CD4-positive, alpha-beta T cell treated with Interleukin-4 for 1 hour (primary cell): ENCODE results near the gene SIAH2.
"Not testable (repeated sequence)": the region's sequence is repeated elsewhere in the genome, so short reads cannot be mapped to it uniquely, and the experiment has no call there.

Experiments
- DNase-seq, 2 donors: peaks; one replicate each; pipeline ENCODE4 v3.0.0-alpha.2; 2020 to 2022

The SIAH2 gene

GRCh38 chr3:150763122-150763840, at the start of gene SIAH2:
Gene SIAH2 (minus strand): TSS chr3:150763169. CDS start chr3:150762849, 320 bp downstream.
- peak; percentile 94 for DNase-seq

DNA sequence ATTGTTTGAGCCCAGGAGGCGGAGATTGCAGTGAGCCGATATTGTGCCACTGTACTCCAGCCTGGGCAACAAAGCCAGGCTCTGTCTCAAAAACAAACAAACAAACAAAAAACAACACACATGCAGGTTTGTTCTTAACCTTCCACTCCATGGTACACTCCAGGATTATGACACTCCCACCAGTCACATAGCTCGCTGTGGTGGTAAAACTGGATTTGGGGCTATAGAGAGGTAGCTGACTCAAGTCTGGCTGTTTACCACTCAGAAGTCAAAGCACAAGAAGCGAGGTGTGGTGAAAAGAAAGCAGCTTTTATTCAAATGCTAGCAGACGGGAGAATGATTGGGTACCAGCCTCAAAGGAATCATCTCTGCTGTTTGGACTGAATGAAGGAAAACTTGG, 49.0 kb upstream of the SIAH2 start:
- DNase-seq, result no peak

DNA sequence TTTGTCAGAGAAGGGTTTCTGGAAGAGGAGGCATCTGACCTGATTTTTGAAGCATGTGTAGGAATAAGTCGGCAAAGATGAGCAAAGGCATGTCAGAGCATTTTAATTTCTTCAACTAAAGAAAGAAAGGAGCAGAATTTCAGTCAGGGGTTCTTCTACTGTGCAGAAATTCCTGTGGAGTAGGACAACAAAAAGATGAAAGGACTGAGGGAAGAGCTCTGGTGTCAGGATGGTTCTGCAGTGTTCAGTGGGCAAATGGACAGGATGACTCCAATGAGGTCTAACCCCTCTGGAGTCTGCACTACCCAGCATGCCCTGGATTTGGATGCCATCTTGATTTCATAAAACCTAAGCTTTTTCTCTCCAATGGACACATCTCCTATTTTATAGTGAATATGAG, 47.7 kb upstream of the SIAH2 start:
- DNase-seq, result no peak

DNA sequence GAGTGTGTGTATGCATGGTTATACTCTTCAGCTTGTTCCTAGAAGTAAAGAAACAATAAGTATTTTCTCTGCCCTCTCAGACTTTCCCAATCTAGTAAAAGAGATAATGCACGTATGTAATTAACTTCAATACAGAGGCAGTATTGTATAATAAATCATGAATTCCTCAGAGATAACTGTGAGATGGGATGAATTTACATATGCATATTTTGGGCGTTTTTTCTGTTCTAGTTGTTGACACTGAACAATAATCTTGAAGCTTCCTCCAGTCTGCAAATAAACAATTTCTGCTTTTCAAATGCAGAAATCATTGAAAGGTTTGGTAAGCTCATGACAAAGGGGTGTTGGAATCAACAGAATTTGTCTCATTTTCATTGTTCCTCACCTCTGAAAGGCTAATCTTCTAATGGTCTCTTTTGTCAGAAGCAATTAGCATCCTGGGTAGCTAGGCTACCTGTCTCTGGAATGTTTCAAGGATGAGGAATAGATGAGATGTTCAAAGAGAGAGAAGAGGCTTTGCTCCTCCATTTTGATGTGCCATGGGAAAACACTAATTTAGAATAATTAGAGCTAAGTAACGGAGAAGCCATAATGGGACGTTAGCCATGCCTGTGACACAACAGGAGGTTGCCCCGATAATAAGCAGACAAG, 43.3 kb upstream of the SIAH2 start:
- no peak for DNase-seq

DNA sequence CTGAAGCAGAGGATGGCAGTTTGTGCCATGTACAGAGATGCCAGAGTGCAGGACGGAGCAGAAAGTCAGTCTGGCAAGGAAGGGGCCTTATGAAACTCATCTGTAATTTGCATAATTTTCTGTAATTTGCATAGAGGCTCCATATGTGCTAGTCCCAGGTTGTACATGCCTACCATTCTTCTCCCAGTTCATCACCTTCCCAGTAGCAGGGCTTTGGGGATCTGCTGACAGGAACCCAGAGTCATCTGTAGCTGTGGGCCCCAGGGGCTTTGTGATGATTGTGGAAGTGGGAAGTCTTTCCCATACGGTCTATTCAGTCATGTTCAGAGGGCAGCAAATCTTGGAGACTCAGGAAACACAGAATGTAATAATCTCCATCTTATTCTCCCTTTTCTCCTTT, 42.4 kb upstream of the SIAH2 start:
- no peak for DNase-seq

DNA sequence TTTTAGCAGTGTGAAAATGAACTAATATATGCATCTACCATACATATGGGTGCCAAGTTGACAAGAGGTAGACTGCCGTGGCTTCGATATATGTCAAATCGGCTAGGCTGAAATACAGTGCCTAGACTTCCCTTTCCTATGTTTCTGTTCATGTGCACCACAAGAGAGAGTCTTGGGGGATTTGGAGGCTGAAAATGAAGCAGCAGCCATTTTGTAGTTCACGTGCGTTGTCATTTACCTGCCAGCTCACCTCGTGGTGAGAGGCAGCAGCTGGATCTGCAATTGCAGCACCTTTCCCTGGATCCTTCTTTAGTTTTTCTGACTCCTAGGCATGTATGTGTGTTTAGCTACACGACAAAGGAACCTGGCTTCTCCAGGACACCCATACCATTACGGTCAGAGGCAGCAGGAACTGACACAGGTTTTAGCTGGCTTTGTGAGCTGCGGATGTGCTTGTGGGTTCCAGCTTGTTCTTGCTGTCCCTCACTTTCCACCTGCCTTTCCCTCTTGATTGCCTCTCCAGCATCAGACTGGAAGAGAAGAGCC, 40.5 kb upstream of the SIAH2 start:
- DNase-seq, result no peak

DNA sequence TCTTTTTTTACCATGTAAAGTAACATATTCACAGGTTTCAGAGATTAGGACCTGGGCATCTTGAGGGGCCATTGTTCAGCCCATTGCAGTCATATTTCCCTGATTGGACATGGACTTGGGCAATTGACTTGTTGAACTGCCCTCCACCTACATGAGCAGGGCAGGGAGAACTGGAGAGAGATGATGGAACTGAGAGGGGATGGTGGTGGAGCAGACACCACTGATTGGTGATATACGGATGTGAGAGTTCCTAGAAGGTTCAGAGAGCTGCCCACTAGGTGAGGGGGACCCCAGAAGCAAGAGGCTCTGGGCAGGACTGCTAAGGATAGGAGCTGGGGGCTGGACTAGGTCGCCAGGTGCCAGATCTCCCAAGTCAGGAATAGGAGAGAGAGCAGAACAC, 37.8 kb upstream of the SIAH2 start:
- DNase-seq, result no peak

GRCh38 chr3:150798122-150798618, 35.2 kb upstream of the SIAH2 start:
- DNase-seq, result no peak

GRCh38 chr3:150797155-150797554, 34.2 kb upstream of the SIAH2 start:
- DNase-seq, result no peak

GRCh38 chr3:150796527-150796926, 33.6 kb upstream of the SIAH2 start:
- DNase-seq, result not testable (repeated sequence)

DNA sequence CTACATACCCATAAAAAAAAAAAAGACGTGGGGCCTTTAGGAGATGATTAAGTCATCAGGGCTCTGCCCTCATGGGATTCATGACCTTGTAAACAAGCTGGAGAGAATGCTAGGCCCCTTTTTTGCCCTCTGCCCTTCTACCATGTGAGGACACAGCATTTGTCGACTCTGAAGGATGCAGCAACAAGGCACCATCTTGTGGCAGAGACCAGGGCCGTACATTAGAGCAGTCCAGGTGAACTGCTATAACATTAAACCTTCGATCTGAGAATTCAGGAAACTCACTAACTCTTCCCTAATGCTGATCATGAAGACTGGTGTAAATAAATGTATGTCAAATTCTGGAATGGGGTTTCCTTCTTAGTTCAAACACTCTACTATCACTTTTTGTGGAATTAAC, 30.7 kb upstream of the SIAH2 start:
- no peak for DNase-seq

DNA sequence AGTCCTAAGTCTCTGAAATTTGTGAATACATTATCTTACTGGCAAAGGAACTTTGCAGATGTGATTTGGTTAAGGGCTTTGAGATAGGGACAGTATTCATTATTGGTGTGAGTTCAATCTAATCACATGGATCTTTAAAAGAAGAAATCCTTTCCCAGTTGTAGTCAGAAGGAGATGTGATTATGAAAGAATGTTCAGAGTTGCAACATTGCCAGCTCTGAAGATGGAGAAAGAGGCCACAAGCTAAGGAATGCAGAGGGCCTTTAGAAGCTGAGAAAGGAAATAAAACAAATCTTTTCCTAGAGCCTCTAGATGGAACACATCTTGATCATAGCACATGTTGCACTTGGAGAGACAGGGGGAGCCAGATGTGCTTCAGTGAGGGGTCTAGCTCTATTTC, 27.7 kb upstream of the SIAH2 start:
- no peak for DNase-seq

DNA sequence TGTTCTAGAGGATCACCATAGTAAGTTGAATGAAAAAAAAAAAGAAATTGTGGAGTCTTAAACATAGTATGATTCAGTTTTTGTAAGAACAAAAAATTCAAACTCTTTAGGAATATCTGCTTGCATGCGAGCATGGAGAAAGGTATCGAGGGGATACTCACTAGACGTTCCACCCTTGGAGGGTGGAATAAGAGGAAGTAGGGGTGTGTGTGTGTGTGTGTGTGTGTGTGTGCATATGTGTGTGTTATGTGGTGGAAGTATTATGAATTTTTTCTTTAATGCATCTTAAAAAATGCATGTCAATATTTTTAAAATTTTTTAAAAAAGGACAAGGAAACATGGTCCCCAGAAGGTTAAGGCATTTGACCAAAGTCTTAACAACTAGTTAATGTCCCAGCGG, 26.5 kb upstream of the SIAH2 start:
- DNase-seq, result no peak

GRCh38 chr3:150787741-150788370, 24.9 kb upstream of the SIAH2 start:
- peak; percentile 73 to 77 for DNase-seq

- DNase-seq, result no peak
These were observed 23.8 kb upstream of the SIAH2 start for GRCh38 chr3:150786791-150787190.

DNA sequence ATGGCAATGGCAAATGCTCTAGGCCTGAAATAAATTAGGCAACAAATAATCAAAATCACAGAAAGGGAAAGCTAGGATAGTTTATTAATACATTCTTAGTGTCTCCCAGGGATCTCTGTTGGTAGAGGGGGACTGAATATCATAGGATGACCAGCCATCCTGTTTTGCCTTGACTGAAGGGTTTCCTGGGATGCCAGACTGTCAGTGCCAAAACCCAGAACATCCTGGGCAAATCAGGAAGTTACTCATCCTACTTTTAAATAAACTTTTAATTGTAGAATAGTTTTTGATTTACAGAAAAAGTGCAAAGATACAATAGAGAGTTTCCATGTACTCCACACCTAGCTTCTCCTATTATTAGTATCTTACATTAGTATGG, 21.8 kb upstream of the SIAH2 start:
- no peak for DNase-seq

GRCh38 chr3:150783920-150784746, 21.2 kb upstream of the SIAH2 start:
- no peak for DNase-seq

GRCh38 chr3:150783316-150783715, 20.3 kb upstream of the SIAH2 start:
- no peak for DNase-seq

DNA sequence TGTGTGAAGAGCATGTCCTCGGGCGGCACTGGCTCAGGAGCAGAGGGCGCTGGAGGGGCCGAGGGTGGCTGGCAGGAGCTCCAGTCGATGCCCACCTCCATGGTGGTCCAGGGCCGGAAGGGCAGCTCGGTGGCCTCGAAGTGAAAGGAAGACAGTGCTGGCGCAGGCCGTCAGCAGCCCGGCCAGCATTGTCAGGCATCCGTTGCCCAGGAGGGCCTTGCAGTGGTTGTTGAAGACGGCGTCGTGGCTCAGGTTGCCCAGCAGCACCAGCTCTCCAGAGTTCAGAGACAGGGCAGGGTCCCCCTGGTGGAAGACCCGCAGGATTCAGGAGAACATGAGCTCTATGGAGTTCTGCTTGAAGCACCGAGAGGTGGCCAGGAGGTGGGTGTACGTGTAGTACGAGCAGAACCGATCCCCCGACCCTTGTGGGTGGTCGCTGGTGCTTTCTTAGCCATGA, 16.5 kb upstream of the SIAH2 start:
- DNase-seq, result no peak

DNA sequence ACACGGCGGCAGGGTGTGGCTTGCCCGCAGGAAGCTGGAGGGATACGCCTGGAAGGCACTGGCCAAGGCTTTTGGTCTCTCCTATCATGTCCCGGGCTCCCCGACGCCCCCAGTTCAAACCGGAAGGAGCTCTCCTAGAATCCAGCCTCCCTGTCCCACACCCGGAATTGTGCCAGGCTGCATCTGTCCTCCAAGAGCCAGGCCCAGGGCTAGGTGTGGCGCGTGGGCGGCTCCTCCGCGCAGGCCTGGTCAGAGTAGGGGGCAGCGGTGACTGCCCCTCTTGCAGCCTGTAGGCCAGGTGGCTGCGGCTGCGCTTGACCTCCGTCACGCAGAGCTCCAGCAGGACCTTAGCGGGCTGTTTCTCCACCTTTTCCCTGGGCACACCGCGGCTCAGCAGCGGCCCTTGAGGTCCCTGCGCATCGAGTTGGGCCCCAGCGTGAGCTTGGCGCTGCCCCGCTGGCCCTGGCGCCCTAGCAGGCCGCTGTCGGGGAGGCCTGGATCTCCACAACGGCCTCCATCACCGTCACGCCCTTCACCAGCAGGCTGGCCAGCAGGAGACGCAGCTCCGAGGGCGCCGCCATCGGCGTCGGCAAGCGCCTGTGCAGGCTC, 15.9 kb upstream of the SIAH2 start:
- DNase-seq, result no peak

GRCh38 chr3:150775001-150775599, 12.1 kb upstream of the SIAH2 start:
- DNase-seq, result no peak

DNA sequence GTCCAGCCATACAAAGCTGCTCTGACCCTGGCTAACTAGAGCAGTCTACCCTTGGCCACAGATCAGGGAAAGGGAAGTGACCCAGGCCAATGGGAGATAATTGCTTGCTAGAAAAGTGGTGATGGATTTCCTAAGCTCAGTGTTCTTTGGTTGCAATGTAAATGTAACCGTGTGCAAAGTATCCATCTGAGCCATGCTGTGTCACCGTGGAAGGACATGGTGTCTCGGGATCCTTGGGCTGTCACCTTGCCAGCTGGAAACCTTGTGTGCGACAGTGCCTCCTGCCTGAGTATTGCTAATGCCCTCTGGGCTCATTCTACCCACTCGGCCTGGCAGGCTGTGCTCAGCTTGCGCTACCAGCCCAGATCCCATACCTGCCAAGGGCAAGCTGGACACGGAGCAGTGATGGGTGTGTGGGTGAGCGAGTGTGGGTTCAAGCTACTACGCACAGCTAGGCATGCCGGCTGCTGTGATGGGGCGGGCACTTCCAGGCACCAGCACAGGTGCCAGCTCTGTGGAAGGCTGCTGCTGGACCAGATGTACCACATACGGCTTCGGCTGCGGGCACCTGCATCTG, 10.7 kb upstream of the SIAH2 start:
- no peak for DNase-seq
